Smooth muscle cell (in vitro differentiated cells): ENCODE measurements around the gene PTGES2. TPM values are rescaled to one million over a fixed set of nuclear protein-coding genes. Genes with fewer than 3 reads are reported as not detected.

Experiments used
- DNase-seq: peaks from one replicate; lab custom pipeline; 2025; ENCODE audit not compliant: unreplicated experiment; lab: John Stamatoyannopoulos, UW
- H2AFZ ChIP-seq: fragments of 200-600 bp; sonication (generic); 2 replicates; pipeline ENCODE4 v1.6.0; 2016; ENCODE audit warnings: antibody characterized with exemption, low read depth, mild to moderate bottlenecking
- H3F3A ChIP-seq: fragments of 200-600 bp; sonication (generic); 2 replicates; pipeline ENCODE4 v1.6.0; 2017; ENCODE audit warnings: antibody characterized with exemption, low read depth
- H3K27ac ChIP-seq: fragments of 200-600 bp; sonication (generic); 2 replicates; pipeline ENCODE4 v1.5.1; 2016; ENCODE audit warnings: low read depth, mild to moderate bottlenecking
- H3K27me3 ChIP-seq: fragments of 200-600 bp; sonication (generic); 2 replicates; pipeline ENCODE4 v1.6.1; 2016; ENCODE audit warnings: low read depth, mild to moderate bottlenecking
- H3K36me3 ChIP-seq: fragments of 200-600 bp; sonication (generic); 2 replicates; pipeline ENCODE4 v1.5.1; 2016; ENCODE audit warnings: low read depth
- H3K4me1 ChIP-seq: fragments of 200-600 bp; sonication (generic); 2 replicates; pipeline ENCODE4 v1.5.1; 2016; ENCODE audit warnings: low read depth
- H3K4me2 ChIP-seq: fragments of 200-600 bp; sonication (generic); 2 replicates; pipeline ENCODE4 v1.6.0; 2016; ENCODE audit warnings: mild to moderate bottlenecking
- H3K4me3 ChIP-seq: fragments of 200-600 bp; sonication (generic); 2 replicates; pipeline ENCODE4 v1.5.1; 2016; ENCODE audit warnings: mild to moderate bottlenecking
- H3K79me2 ChIP-seq: fragments of 200-600 bp; sonication (generic); 2 replicates; pipeline ENCODE4 v1.6.0; 2016; ENCODE audit warnings: low read depth, mild to moderate bottlenecking
- H3K9ac ChIP-seq: fragments of 200-600 bp; sonication (generic); 2 replicates; pipeline ENCODE4 v1.6.0; 2016; ENCODE audit warnings: low read depth
- H3K9me3 ChIP-seq: fragments of 200-600 bp; sonication (generic); replicated peaks from 2 replicates; pipeline ENCODE4 v1.5.1; 2016; ENCODE audit warnings: low read depth
- H4K20me1 ChIP-seq: fragments of 200-600 bp; sonication (generic); 2 replicates; pipeline ENCODE4 v1.6.0; 2016; ENCODE audit warnings: low read depth
- WGBS: methylation state at CpG from one replicate; pipeline ENCODE4 v1.1.7; 2016; ENCODE audit warnings: low lambda C conversion rate; 5-methylcytosine and 5-hydroxymethylcytosine counted together
- polyA plus RNA-seq: library from polyadenylated mRNA; unstranded; fragments of >200 nt; fragmentation: Nextera tagmentation; extraction: Ambion mirVana; gene quantifications from 2 replicates; pipeline ENCODE4 v1.2.1, GENCODE V29; 2016
- total RNA-seq: library from RNA; depleted of rRNA; stranded (reverse); fragments of >200 nt; gene quantifications from 2 replicates; pipeline ENCODE4 v1.2.3, GENCODE V29; 2014
- TF ChIP-seq, protein P1 (sequence below): fragments of 200-600 bp; sonication (generic); IDR thresholded peaks from 2 replicates; pipeline ENCODE4 v1.5.1; 2017; ENCODE audit warnings: borderline replicate concordance, mild to moderate bottlenecking, antibody characterized with exemption; ENCODE audit not compliant: insufficient read depth, poor library complexity, severe bottlenecking

Gene PTGES2
- total and polyA plus RNA-seq, 2 experiments from 2014 or later, result 31.5 to 78.6 TPM

DNA sequence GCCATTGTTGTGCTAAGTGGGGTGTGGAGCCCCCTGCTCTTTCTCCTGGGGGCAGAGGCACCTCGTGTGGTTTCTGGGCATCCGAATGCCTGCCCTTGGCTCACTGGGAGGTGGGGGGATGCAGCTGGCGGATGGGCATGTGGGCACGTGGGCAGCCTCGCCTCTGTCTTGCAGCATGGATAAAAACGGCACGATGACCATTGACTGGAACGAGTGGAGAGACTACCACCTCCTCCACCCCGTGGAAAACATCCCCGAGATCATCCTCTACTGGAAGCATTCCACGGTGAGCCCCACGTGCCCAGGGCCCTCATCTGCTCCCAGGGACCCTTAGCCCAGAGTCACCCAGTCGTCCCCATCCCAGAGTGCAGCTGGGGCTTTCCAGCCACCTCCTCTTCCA lies 25.3 kb downstream of the PTGES2 start:
- WGBS, result 93% methylated on average over 11 of the region's 13 CpGs
- Histone ChIP-seq H3K4me3 (no peak overlapping the region), H3K79me2 (peaks cover 20% of the 10 kb centered on the region), H3K9me3 (no peaks in the 10 kb centered on the region), H3K4me2 (no peak overlapping the region), H2AFZ (no peak overlapping the region), H3K4me1 (peaks cover 20% of the 10 kb centered on the region), H4K20me1 (peaks cover 15% of the 10 kb centered on the region), H3K9ac (no peak overlapping the region), H3K27me3 (no peaks in the 10 kb centered on the region), H3K36me3 (no peaks in the 10 kb centered on the region), H3K27ac (no peak overlapping the region), H3F3A (peaks cover 12% of the 10 kb centered on the region)
- TF ChIP-seq, protein P1, sequence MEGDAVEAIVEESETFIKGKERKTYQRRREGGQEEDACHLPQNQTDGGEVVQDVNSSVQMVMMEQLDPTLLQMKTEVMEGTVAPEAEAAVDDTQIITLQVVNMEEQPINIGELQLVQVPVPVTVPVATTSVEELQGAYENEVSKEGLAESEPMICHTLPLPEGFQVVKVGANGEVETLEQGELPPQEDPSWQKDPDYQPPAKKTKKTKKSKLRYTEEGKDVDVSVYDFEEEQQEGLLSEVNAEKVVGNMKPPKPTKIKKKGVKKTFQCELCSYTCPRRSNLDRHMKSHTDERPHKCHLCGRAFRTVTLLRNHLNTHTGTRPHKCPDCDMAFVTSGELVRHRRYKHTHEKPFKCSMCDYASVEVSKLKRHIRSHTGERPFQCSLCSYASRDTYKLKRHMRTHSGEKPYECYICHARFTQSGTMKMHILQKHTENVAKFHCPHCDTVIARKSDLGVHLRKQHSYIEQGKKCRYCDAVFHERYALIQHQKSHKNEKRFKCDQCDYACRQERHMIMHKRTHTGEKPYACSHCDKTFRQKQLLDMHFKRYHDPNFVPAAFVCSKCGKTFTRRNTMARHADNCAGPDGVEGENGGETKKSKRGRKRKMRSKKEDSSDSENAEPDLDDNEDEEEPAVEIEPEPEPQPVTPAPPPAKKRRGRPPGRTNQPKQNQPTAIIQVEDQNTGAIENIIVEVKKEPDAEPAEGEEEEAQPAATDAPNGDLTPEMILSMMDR, result no peak
- no peak for DNase-seq

DNA sequence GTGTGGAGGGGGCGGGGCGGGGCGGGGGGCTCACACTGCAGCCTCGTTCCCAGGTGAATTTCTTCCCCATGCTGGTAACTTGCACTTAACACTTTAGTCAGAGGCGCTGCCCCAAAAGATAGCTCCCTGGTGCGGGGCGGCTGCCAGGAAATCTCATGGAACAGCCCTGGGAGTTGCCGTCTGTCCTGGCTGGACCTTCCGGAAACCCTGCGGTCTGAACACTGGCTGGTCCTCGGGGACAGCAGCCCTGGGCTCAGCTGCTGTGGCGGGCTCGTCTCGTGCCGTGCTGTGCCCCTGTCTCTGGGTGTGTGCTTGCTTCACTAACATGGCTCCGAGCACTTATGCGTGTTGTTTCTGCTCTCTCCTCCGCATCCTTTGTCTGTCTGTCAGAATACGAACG lies 25.8 kb downstream of the PTGES2 start:
- Histone ChIP-seq H4K20me1 (peaks cover 15% of the 10 kb centered on the region), H3K27ac (no peak overlapping the region), H3K27me3 (no peaks in the 10 kb centered on the region), H3K4me1 (peaks cover 20% of the 10 kb centered on the region), H3K9ac (no peak overlapping the region), H3K4me2 (no peak overlapping the region), H2AFZ (no peak overlapping the region), H3K79me2 (peaks cover 25% of the 10 kb centered on the region), H3K9me3 (no peaks in the 10 kb centered on the region), H3F3A (peaks cover 12% of the 10 kb centered on the region), H3K4me3 (no peak overlapping the region), H3K36me3 (no peaks in the 10 kb centered on the region)
- no peak for DNase-seq
- TF ChIP-seq, protein P1, result no peak
- WGBS, result 97% methylated on average over 18 of the region's 20 CpGs

DNA sequence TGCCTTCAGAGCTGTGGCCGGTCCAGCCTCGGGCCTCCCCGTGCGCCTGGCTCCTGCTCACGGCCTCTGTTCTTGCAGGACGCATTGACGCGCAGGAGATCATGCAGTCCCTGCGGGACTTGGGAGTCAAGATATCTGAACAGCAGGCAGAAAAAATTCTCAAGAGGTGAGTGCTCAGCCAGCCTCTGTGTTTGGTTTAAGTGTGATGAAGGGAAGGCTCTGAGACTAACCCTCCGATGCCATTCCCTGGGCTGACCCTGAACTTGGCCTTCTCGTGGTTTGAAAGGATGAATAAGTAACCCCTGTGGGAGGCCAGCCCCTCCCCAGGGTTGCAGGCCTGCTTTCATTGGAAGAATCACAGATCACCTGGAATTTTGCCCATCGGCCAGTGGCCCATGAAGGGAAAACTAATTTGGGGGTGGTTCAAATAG lies 26.3 kb downstream of the PTGES2 start:
- H3K79me2 ChIP-seq, result peaks cover 30% of the 10 kb centered on the region
- no peaks in the 10 kb centered on the region for H3K27me3 ChIP-seq
- H3K36me3 ChIP-seq, result no peaks in the 10 kb centered on the region
- no peak overlapping the region for H2AFZ ChIP-seq
- H3K4me1 ChIP-seq, result peaks cover 20% of the 10 kb centered on the region
- peaks cover 15% of the 10 kb centered on the region for H4K20me1 ChIP-seq
- no peak overlapping the region for H3K4me3 ChIP-seq
- no peak for DNase-seq
- no peak overlapping the region for H3K27ac ChIP-seq
- TF ChIP-seq, protein P1, result no peak
- no peak overlapping the region for H3K4me2 ChIP-seq
- peaks cover 12% of the 10 kb centered on the region for H3F3A ChIP-seq
- 93% methylated on average over 12 of the region's 12 CpGs for WGBS
- no peak overlapping the region for H3K9ac ChIP-seq
- H3K9me3 ChIP-seq, result no peaks in the 10 kb centered on the region

DNA sequence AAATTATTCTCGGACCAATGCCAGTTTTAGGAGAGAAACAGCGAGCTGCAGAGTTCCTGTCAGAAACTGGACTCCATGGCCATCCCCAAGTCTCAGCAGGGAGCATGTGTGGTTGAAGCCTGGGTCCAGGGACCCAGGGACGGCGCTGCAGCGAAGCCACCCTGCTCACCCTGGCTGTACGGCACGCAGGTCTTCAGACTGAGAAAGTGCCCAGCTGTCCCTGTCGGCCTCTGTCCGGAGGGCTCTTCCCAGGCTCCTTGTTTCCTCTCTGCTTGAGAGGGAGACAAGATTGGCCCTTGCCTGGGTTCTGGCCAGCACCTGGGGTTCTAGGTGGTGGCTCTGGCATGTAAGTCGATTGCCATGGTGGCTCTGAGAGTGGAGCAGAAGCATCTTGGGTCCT lies 26.9 kb downstream of the PTGES2 start:
- H3F3A ChIP-seq, result peaks cover 13% of the 10 kb centered on the region
- H4K20me1 ChIP-seq, result peaks cover 15% of the 10 kb centered on the region
- no peak for DNase-seq
- no peaks in the 10 kb centered on the region for H3K9me3 ChIP-seq
- no peak overlapping the region for H3K4me2 ChIP-seq
- peak overlapping the region; percentile 1 for H3K9ac ChIP-seq
- H3K4me3 ChIP-seq, result no peak overlapping the region
- WGBS, result 95% methylated on average over 10 of the region's 10 CpGs
- no peaks in the 10 kb centered on the region for H3K27me3 ChIP-seq
- H3K4me1 ChIP-seq, result peaks cover 20% of the 10 kb centered on the region
- H3K36me3 ChIP-seq, result no peaks in the 10 kb centered on the region
- H2AFZ ChIP-seq, result no peak overlapping the region
- TF ChIP-seq, protein P1, result no peak
- H3K27ac ChIP-seq, result no peak overlapping the region
- peaks cover 36% of the 10 kb centered on the region for H3K79me2 ChIP-seq
